Sigmoid colon (tissue), 7 donors: ENCODE data around the gene GABARAPL2. TPM values are rescaled to one million over a fixed set of nuclear protein-coding genes. Genes with fewer than 3 reads are reported as not detected.
A peak's percentile ranks its signal among the peaks of the same experiment; 100 is the strongest.

ENCODE experiments used
- DNase-seq: peaks from one replicate; pipeline ENCODE4 v3.0.0-alpha.2; 2019
- H3K27ac ChIP-seq, 4 donors: fragments of 200-600 bp; sonication (generic); one replicate each; pipeline ENCODE4 v1.5.1; 2016 to 2019; ENCODE audit warnings: mild to moderate bottlenecking in 1 of 4
- H3K27me3 ChIP-seq, 3 donors: fragments of 200-600 bp; sonication (generic); one replicate each; pipeline ENCODE4 v1.5.1; 2019; ENCODE audit warnings: mild to moderate bottlenecking in 1 of 3
- H3K36me3 ChIP-seq, 4 donors: fragments of 200-600 bp; sonication (generic); one replicate each; pipeline ENCODE4 v1.5.1; 2016 to 2019
- H3K4me1 ChIP-seq, 4 donors: fragments of 200-600 bp; sonication (generic); one replicate each; pipeline ENCODE4 v1.5.1; 2017 to 2019
- H3K4me3 ChIP-seq, 4 donors: fragments of 200-600 bp; sonication (generic); one replicate each; pipeline ENCODE4 v1.5.1; 2017 to 2019; ENCODE audit warnings: mild to moderate bottlenecking in 2 of 4, moderate library complexity in 1 of 4
- H3K9me3 ChIP-seq, 4 donors: fragments of 200-600 bp in 3 of 4; sonication (generic) in 3 of 4; one replicate each; pipeline versions ENCODE4 v1.5.1 to v1.6.1; 2013 to 2019
- EP300 ChIP-seq, 4 donors: sonication (generic); formaldehyde crosslinking; IDR thresholded peaks; one replicate each; pipeline ENCODE4 v1.6.1; 2017; ENCODE audit warnings: antibody characterized with exemption in 4 of 4
- POLR2A ChIP-seq, 2 donors: fragments of 450-650 bp; IDR thresholded peaks; one replicate each; pipeline ENCODE4 v1.6.1; 2016; ENCODE audit warnings: antibody characterized with exemption in 2 of 2, mild to moderate bottlenecking in 2 of 2, moderate library complexity in 2 of 2
- POLR2AphosphoS5 ChIP-seq, 4 donors: sonication (generic); formaldehyde crosslinking; IDR thresholded peaks; one replicate each; pipeline ENCODE4 v1.6.1; 2017; ENCODE audit warnings: antibody characterized with exemption in 4 of 4
- WGBS, 2 donors: extraction: QIAGEN DNeasy Blood & Tissue Kit; methylation state at CpG; one replicate each; pipeline ENCODE4 v1.1.7; 2013; 5-methylcytosine and 5-hydroxymethylcytosine counted together
- intact Hi-C: fragments of 100-400 bp; cut with DNase I; formaldehyde crosslinking; loops from one replicate; pipeline ENCODE4 v1.15.1; 2023
- polyA plus RNA-seq, 3 donors: library from polyadenylated mRNA; stranded (reverse); fragments of 200-250 nt; gene quantifications; one replicate each; pipeline ENCODE4 v1.2.3, GENCODE V29; 2013
- total RNA-seq, 4 donors: library from RNA; depleted of rRNA; stranded (reverse); fragments of >200 nt; gene quantifications; one replicate each; pipeline ENCODE4 v1.1.0, GENCODE V29; 2016
- TF ChIP-seq, protein P1 (sequence below), 4 experiments: fragments of 450-650 bp in 3 of 4; fragments of 200-600 bp in 1 of 4; IDR thresholded peaks; one replicate each; pipeline ENCODE4 v1.5.1; 2016 to 2019; ENCODE audit warnings: antibody characterized with exemption in 4 of 4, mild to moderate bottlenecking in 3 of 4, moderate library complexity in 2 of 4
- donor health status: healthy with polysubstance abuse.
- donor health status: Bipolar disorder and iron deficiency.
- donor health status: healthy.

GABARAPL2 gene
- total and polyA plus RNA-seq, 7 donors, result 91.4 to 300 (median 118) TPM

DNA sequence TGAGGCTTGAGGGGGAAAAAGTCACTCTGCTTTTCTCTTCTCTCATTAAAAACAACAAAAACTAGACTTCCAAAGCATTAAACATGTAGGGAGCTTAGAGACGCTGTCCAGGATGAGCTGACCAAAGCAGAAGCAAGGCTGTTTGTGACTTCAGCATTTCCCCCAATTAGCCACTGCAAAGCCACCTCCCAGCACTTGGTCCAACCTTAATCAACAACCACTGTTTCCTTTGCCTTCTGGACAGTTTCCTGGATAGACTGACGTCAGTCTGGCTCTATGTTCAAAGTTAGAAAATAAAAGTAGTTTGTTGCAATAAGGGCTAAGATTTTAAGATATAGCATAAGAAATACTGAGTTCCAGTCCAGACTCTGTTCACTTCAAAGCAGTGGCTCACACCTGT lies 13.2 kb upstream of the GABARAPL2 start:
- WGBS, 2 donors, result 82 to 84% methylated on average over 2 of the region's 2 CpGs
- Histone ChIP-seq H3K27ac (no peak overlapping the region), H3K4me1 (peaks cover 0 to 12% (median 9%) of the 10 kb centered on the region in 4 donors), H3K27me3 (no peaks in the 10 kb centered on the region), H3K4me3 (no peak overlapping the region), H3K9me3 (no peaks in the 10 kb centered on the region), H3K36me3 (no peaks in the 10 kb centered on the region)
- intact Hi-C loops, result no loop called here
- no peak for DNase-seq
- no peak for TF ChIP-seq EP300 (IDR thresholded peaks at IDR 0.05)
- TF ChIP-seq, protein P1, sequence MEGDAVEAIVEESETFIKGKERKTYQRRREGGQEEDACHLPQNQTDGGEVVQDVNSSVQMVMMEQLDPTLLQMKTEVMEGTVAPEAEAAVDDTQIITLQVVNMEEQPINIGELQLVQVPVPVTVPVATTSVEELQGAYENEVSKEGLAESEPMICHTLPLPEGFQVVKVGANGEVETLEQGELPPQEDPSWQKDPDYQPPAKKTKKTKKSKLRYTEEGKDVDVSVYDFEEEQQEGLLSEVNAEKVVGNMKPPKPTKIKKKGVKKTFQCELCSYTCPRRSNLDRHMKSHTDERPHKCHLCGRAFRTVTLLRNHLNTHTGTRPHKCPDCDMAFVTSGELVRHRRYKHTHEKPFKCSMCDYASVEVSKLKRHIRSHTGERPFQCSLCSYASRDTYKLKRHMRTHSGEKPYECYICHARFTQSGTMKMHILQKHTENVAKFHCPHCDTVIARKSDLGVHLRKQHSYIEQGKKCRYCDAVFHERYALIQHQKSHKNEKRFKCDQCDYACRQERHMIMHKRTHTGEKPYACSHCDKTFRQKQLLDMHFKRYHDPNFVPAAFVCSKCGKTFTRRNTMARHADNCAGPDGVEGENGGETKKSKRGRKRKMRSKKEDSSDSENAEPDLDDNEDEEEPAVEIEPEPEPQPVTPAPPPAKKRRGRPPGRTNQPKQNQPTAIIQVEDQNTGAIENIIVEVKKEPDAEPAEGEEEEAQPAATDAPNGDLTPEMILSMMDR (IDR thresholded peaks at IDR 0.05), result no peak

DNA sequence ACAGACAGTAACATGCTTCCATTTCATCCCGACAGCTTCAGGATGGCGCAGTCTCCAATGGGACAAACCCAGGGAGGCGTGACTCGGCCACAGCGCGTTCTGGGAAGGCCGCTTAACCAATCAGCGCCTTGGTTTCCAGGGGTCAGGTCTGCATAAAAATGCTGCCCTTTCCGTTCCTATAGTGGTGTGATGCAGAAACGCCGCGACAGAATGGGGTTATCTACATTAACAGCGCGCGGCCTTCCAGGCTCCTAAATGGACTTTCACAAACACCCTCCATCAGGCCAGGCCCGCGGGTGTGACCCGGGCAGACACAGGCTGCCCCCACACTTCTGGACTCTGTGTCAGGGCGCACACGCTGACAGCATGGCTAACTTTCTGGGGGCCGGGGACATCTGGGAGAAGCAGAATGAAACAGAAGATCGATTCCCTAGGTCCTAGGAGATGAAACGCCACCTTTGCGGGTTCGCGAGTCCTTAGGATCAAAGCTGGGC lies 10.9 kb upstream of the GABARAPL2 start:
- Histone ChIP-seq H3K36me3 (no peaks in the 10 kb centered on the region), H3K4me3 (peak overlapping the region; percentile 45 to 77 (median 68)), H3K27me3 (no peaks in the 10 kb centered on the region), H3K27ac (peak overlapping the region; percentile 81 to 86 (median 83)), H3K9me3 (no peaks in the 10 kb centered on the region), H3K4me1 (peaks cover 0 to 12% (median 9%) of the 10 kb centered on the region in 4 donors)
- DNase-seq, result peak; percentile 91
- peak in 3 of 4 donors; percentile 27 to 81 (median 36) for TF ChIP-seq POLR2AphosphoS5 (IDR thresholded peaks at IDR 0.05)
- no peak for TF ChIP-seq EP300 (IDR thresholded peaks at IDR 0.05)
- TF ChIP-seq, protein P1 (IDR thresholded peaks at IDR 0.05), result no peak
- no peak for TF ChIP-seq POLR2A (IDR thresholded peaks at IDR 0.05)
- intact Hi-C loops, result loop anchor here (1.0 to 5.0 kb wide), 4 partner anchors 24 to 123 kb away; partner anchors contain the start of genes CFDP1, KARS1 and TERF2IP
- 1 to 2% methylated on average over 26 of the region's 26 CpGs for WGBS, 2 donors

DNA sequence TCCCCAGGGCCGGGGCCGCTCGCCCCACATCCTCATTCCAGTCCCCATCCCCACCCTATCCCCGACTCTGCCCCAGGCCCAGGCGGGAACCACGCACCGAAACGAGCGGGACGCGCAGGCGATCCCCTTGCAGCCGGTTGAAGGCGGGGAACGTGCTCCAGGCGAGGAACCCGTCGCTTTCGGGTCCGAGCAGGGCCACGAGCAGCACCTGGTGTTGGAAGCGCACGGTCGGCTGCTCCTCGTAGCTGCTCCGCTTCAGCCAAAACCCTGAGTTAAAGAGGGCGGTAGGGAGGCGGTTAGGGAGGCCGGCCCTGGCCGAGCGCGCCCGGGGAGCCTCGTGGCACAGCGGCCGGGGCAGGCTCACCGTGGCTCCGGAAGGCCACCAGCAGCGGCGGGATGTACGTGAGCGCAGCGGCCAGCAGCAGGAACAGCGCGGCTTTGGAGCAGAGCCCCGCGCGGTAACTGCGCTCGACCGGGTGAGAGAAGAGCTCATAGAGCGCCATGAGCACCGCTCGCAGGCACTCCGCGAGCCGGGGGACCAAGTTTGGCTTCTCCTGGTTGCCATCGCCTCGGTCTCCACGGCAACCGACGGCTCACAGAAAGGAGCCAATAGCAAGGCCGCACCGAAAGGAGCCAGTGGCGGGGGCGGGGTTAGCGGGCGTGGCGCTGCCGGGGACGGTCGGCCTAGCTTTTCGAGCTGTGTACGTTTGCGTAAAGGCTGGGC lies 10.3 kb upstream of the GABARAPL2 start, which contains the start of gene TMEM231:
TSS of gene TMEM231 (minus strand) at position 546 of the 724 bp plus-strand sequence. CDS start at position 503, 43 bp downstream.
- H3K36me3 ChIP-seq, result no peaks in the 10 kb centered on the region
- TF ChIP-seq POLR2AphosphoS5 (IDR thresholded peaks at IDR 0.05) (peak in 3 of 4 donors; percentile 74 to 81 (median 77)), EP300 (IDR thresholded peaks at IDR 0.05) (no peak)
- peak within 1 kb of the TSS; percentile 45 to 77 (median 68) for H3K4me3 ChIP-seq
- H3K27ac ChIP-seq, result peak within 1 kb of the TSS; percentile 81 to 86 (median 83)
- no peaks in the 10 kb centered on the region for H3K9me3 ChIP-seq
- DNase-seq, result peak; percentile 99
- intact Hi-C loops, result loop anchor here (1.0 to 5.0 kb wide), 5 partner anchors 23 to 124 kb away; partner anchors contain the start of genes ADAT1, CFDP1, KARS1 and TERF2IP
- H3K4me1 ChIP-seq, result peaks cover 0 to 12% (median 9%) of the 10 kb centered on the region in 4 donors
- WGBS, 2 donors, result 0 to 1% methylated on average over 75 of the region's 75 CpGs
- no peaks in the 10 kb centered on the region for H3K27me3 ChIP-seq

DNA sequence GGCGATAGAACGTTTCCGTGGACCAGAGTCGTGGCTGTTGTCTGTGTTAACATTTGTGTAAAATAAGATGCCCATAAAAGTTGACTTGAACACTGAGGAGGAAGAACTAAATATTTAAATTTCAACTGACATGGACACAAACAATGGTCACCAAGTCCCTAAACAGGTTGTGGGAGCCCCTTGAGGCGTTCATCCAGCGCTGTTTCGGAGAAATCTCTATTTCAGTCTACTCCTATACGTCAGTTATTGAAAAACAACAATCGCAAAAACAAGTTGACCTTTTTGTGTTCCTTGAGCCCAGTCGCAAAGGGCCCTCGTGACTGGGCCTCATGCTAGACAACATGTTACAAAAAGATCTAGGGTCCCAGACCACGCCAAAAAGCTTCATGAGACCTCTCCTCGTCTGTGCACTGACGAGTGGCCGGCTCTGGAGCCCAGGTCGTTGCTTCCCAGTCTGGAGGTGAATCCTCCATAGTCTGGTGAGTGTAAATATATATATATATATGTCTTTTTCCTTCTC lies 9.7 kb upstream of the GABARAPL2 start:
- H3K27me3 ChIP-seq, result no peaks in the 10 kb centered on the region
- H3K4me1 ChIP-seq, result peaks cover 0 to 12% (median 9%) of the 10 kb centered on the region in 4 donors
- H3K27ac ChIP-seq, result peak overlapping the region; percentile 81 to 86 (median 83)
- DNase-seq, result no peak
- no peaks in the 10 kb centered on the region for H3K9me3 ChIP-seq
- intact Hi-C loops, result loop anchor here (2.0 to 5.0 kb wide), 4 partner anchors 39 to 124 kb away; partner anchors contain the start of genes ADAT1, CFDP1, KARS1 and TERF2IP
- H3K4me3 ChIP-seq, result peak overlapping the region; percentile 45 to 77 (median 68)
- WGBS, 2 donors, result 50 to 52% methylated on average over 16 of the region's 16 CpGs
- TF ChIP-seq, protein P1 (IDR thresholded peaks at IDR 0.05), result no peak
- TF ChIP-seq POLR2A (IDR thresholded peaks at IDR 0.05) (peak; percentile 39 to 41), EP300 (IDR thresholded peaks at IDR 0.05) (no peak)
- H3K36me3 ChIP-seq, result no peaks in the 10 kb centered on the region

DNA sequence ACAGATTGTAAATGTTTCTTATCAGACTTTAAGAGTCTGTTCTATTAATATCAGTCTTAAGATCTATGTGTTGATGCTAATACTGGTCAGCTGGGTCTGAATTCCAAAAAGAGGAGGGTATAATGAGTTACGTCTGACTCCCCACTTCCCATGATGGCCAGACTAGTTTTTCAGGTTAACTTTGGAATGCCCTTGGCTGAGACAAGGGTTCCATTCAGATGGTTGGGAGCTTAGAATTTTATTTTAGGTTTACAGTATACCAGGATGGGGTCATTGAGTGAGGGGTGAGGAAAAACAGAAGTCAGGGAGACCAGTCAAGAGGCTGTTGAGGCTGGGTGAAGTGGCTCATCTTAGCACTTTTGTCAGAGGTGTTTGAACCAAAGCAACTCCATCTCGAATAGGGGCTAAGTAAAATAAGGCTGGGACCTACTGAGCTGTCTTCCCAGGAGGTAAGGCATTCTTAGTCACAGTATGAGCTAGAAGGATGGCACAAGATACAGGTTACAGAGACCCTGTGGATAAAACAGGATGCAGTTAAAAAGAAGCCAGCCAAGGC lies 7.3 kb upstream of the GABARAPL2 start:
- no peak overlapping the region for H3K27ac ChIP-seq
- TF ChIP-seq POLR2AphosphoS5 (IDR thresholded peaks at IDR 0.05), result no peak
- no peak for TF ChIP-seq POLR2A (IDR thresholded peaks at IDR 0.05)
- no peak for TF ChIP-seq EP300 (IDR thresholded peaks at IDR 0.05)
- TF ChIP-seq, protein P1 (IDR thresholded peaks at IDR 0.05), result no peak

More for the DNA sequence above, 7.3 kb upstream of the GABARAPL2 start:
- DNase-seq, result no peak
- H3K4me1 ChIP-seq, result peaks cover 0 to 12% (median 9%) of the 10 kb centered on the region in 4 donors
- no peaks in the 10 kb centered on the region for H3K27me3 ChIP-seq
- H3K36me3 ChIP-seq, result no peaks in the 10 kb centered on the region
- no peaks in the 10 kb centered on the region for H3K9me3 ChIP-seq
- intact Hi-C loops, result loop anchor here (5.0 kb wide), 3 partner anchors 42 to 127 kb away; partner anchors contain the start of genes CFDP1, KARS1 and TERF2IP
- H3K4me3 ChIP-seq, result no peak overlapping the region
- 83% methylated on average over 2 of the region's 2 CpGs for WGBS, 2 donors
